NCI-H1436 (cell line): Measurements from ENCODE around the gene GPLD1.

Experiments
- DNase-seq: peaks from one replicate; lab custom pipeline; 2025; lab: John Stamatoyannopoulos, UW

The GPLD1 gene

GRCh38 chr6:24497254-24497970, 8.0 kb upstream of the GPLD1 start:
- no peak for DNase-seq

- peak; percentile 56 for DNase-seq
Measured at GRCh38 chr6:24494821-24495795, 5.7 kb upstream of the GPLD1 start, which contains the start of gene ALDH5A1. ALDH5A1 (plus strand) TSS chr6:24494969; CDS start chr6:24494997, 28 bp downstream.

- DNase-seq = no peak
Measured at GRCh38 chr6:24493945-24494820, 4.8 kb upstream of the GPLD1 start.

- DNase-seq = no peak
Measured at GRCh38 chr6:24492475-24492874, 3.1 kb upstream of the GPLD1 start.

GRCh38 chr6:24490948-24491347, 1.6 kb upstream of the GPLD1 start:
- no peak for DNase-seq

- no peak for DNase-seq
Measured at GRCh38 chr6:24489881-24490280, 503 bp upstream of the GPLD1 start.

- no peak for DNase-seq
Measured at GRCh38 chr6:24486065-24486464, 3.3 kb downstream of the GPLD1 start.

GRCh38 chr6:24484657-24485323, 4.6 kb downstream of the GPLD1 start:
- DNase-seq = no peak

- DNase-seq = no peak
Measured at GRCh38 chr6:24481449-24481848, 7.9 kb downstream of the GPLD1 start.

GRCh38 chr6:24480705-24481104, 8.7 kb downstream of the GPLD1 start:
- DNase-seq = no peak

GRCh38 chr6:24478903-24479302, 10.5 kb downstream of the GPLD1 start:
- DNase-seq = no peak

- DNase-seq = no peak
Measured at GRCh38 chr6:24477070-24477469, 12.3 kb downstream of the GPLD1 start.

GRCh38 chr6:24476631-24477030, 12.7 kb downstream of the GPLD1 start:
- DNase-seq = no peak

- no peak for DNase-seq
Measured at GRCh38 chr6:24472181-24472580, 17.2 kb downstream of the GPLD1 start.

- no peak for DNase-seq
Measured at GRCh38 chr6:24469811-24470210, 19.6 kb downstream of the GPLD1 start.

- no peak for DNase-seq
Measured at GRCh38 chr6:24464253-24465038, 24.9 kb downstream of the GPLD1 start.

GRCh38 chr6:24460966-24461365, 28.4 kb downstream of the GPLD1 start:
- no peak for DNase-seq

GRCh38 chr6:24458941-24459340, 30.4 kb downstream of the GPLD1 start:
- DNase-seq = no peak

GRCh38 chr6:24458134-24458533, 31.2 kb downstream of the GPLD1 start:
- no peak for DNase-seq

GRCh38 chr6:24455061-24455460, 34.3 kb downstream of the GPLD1 start:
- no peak for DNase-seq

- DNase-seq = no peak
Measured at GRCh38 chr6:24454452-24454851, 34.9 kb downstream of the GPLD1 start.
